NCI-H1105 treated with DMSO at 0.1 percent for 48 hours (cell line): ENCODE data around the gene ADAM8.
A peak's percentile ranks its signal among the peaks of the same experiment; 100 is the strongest.
"Not testable (repeated sequence)": the region's sequence is repeated elsewhere in the genome, so short reads cannot be mapped to it uniquely, and the experiment has no call there.

Experiments
- DNase-seq: peaks from one replicate; lab custom pipeline; 2025; lab: John Stamatoyannopoulos, UW

The ADAM8 gene

GRCh38 chr10:133267829-133268228, 8.8 kb downstream of the ADAM8 start:
- DNase-seq = no peak

- no peak for DNase-seq
These were observed 9.4 kb downstream of the ADAM8 start for GRCh38 chr10:133267293-133267692.

GRCh38 chr10:133266056-133266795, 10.4 kb downstream of the ADAM8 start:
- no peak for DNase-seq

- DNase-seq = not testable (repeated sequence)
These were observed 11.6 kb downstream of the ADAM8 start for GRCh38 chr10:133265052-133265451.

GRCh38 chr10:133264461-133264860, 12.2 kb downstream of the ADAM8 start:
- no peak for DNase-seq

- no peak for DNase-seq
These were observed 13.0 kb downstream of the ADAM8 start for GRCh38 chr10:133263674-133264073.

GRCh38 chr10:133262696-133263095, 14.0 kb downstream of the ADAM8 start:
- DNase-seq = peak; percentile 1

- DNase-seq = peak; percentile 57
These were observed 14.8 kb downstream of the ADAM8 start for GRCh38 chr10:133261726-133262325.

- DNase-seq = peak; percentile 13
These were observed 15.6 kb downstream of the ADAM8 start for GRCh38 chr10:133260895-133261725.

- no peak for DNase-seq
These were observed 17.1 kb downstream of the ADAM8 start for GRCh38 chr10:133259602-133259989.

GRCh38 chr10:133258818-133259601, 17.7 kb downstream of the ADAM8 start:
- DNase-seq = no peak

GRCh38 chr10:133258066-133258817, 18.4 kb downstream of the ADAM8 start:
- DNase-seq = no peak

GRCh38 chr10:133257489-133258065, 19.1 kb downstream of the ADAM8 start:
- DNase-seq = no peak

- DNase-seq = no peak
These were observed 21.3 kb downstream of the ADAM8 start for GRCh38 chr10:133255323-133255722.

GRCh38 chr10:133254421-133255120, 22.1 kb downstream of the ADAM8 start:
- no peak for DNase-seq

- no peak for DNase-seq
These were observed 23.2 kb downstream of the ADAM8 start for GRCh38 chr10:133253361-133253955.

GRCh38 chr10:133252223-133252552, 24.5 kb downstream of the ADAM8 start:
- DNase-seq = no peak

GRCh38 chr10:133251388-133252222, 25.1 kb downstream of the ADAM8 start:
- DNase-seq = no peak
